ENCODE measurements around the gene SRI. TPM values are rescaled to one million over a fixed set of nuclear protein-coding genes. Genes with fewer than 3 reads are reported as not detected.

SRI gene
- total and polyA plus RNA-seq, 4 donors: 20.4 to 70.0 (median 39.6) TPM

DNA sequence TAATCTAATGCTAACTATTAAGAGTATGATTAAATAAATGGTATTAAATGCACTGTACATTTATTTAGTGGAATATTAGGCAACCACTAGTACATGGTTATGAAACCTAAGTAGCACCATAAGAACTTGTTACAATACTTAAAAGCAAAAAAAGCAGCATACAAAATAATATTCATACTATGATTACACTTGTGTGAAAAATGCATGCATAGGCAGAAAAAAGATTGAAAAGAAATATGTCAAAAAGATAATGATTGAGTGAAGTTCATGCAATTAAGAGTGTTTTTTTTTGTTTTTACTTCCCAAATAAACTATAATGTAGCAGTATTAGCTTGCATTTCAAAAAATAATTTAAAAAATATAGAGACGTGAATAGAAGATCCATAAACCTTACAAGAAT is 20.0 kb upstream of the SRI start:
- TF ChIP-seq RAD21 (IDR thresholded peaks at IDR 0.05): no peak
- no peak for TF ChIP-seq HNF4A (conservative IDR thresholded peaks at IDR 0.05)
- no peak for TF ChIP-seq FOXA2 (IDR thresholded peaks at IDR 0.05)
- TF ChIP-seq HNF4G (IDR thresholded peaks at IDR 0.05): no peak
- TF ChIP-seq RXRA (IDR thresholded peaks at IDR 0.05): no peak
- TF ChIP-seq, protein P1, sequence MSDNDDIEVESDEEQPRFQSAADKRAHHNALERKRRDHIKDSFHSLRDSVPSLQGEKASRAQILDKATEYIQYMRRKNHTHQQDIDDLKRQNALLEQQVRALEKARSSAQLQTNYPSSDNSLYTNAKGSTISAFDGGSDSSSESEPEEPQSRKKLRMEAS (IDR thresholded peaks at IDR 0.05): no peak
- TF ChIP-seq YY1 (IDR thresholded peaks at IDR 0.05): no peak
- TF ChIP-seq REST (IDR thresholded peaks at IDR 0.05): no peak
- TF ChIP-seq ZBTB33 (IDR thresholded peaks at IDR 0.05): no peak
- TF ChIP-seq GABPA (IDR thresholded peaks at IDR 0.05 in 1 of 2, conservative IDR thresholded peaks at IDR 0.05 in 1 of 2): no peak
- no peak for TF ChIP-seq SP1 (IDR thresholded peaks at IDR 0.05)
- no peak for TF ChIP-seq FOXA1 (IDR thresholded peaks at IDR 0.05)
- TF ChIP-seq, protein P2, sequence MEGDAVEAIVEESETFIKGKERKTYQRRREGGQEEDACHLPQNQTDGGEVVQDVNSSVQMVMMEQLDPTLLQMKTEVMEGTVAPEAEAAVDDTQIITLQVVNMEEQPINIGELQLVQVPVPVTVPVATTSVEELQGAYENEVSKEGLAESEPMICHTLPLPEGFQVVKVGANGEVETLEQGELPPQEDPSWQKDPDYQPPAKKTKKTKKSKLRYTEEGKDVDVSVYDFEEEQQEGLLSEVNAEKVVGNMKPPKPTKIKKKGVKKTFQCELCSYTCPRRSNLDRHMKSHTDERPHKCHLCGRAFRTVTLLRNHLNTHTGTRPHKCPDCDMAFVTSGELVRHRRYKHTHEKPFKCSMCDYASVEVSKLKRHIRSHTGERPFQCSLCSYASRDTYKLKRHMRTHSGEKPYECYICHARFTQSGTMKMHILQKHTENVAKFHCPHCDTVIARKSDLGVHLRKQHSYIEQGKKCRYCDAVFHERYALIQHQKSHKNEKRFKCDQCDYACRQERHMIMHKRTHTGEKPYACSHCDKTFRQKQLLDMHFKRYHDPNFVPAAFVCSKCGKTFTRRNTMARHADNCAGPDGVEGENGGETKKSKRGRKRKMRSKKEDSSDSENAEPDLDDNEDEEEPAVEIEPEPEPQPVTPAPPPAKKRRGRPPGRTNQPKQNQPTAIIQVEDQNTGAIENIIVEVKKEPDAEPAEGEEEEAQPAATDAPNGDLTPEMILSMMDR (IDR thresholded peaks at IDR 0.05; ENCODE audit: low read depth, low read length, missing input control): no peak
- no peak for TF ChIP-seq NR2F2 (IDR thresholded peaks at IDR 0.05)
- TF ChIP-seq, protein P3, sequence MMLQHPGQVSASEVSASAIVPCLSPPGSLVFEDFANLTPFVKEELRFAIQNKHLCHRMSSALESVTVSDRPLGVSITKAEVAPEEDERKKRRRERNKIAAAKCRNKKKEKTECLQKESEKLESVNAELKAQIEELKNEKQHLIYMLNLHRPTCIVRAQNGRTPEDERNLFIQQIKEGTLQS (IDR thresholded peaks at IDR 0.05): no peak
- no peak for TF ChIP-seq TAF1 (conservative IDR thresholded peaks at IDR 0.05)
- no peak for TF ChIP-seq EGR1 (IDR thresholded peaks at IDR 0.05; ENCODE audit: low read depth in 2 of 2)
- no peak for TF ChIP-seq JUND (IDR thresholded peaks at IDR 0.05)
- Histone ChIP-seq H3K4me3 (ENCODE audit: low read depth in 1 of 3, low read length in 3 of 3) (no peak overlapping the region), H3K27me3 (ENCODE audit: control insufficient read depth in 4 of 4, insufficient read depth in 4 of 4, low read length in 3 of 4) (no peaks in the 10 kb centered on the region), H3K9me3 (ENCODE audit: control insufficient read depth in 4 of 4, low read length in 3 of 4) (no peaks in the 10 kb centered on the region), H3K36me3 (ENCODE audit: control insufficient read depth in 4 of 4, insufficient read depth in 3 of 4, low read depth in 1 of 4, low read length in 3 of 4) (no peaks in the 10 kb centered on the region), H3K27ac (ENCODE audit: low read depth in 1 of 2, low read length in 2 of 2) (no peak overlapping the region), H3K9ac (ENCODE audit: low read depth in 1 of 2, low read length in 2 of 2) (no peak overlapping the region), H3K4me1 (ENCODE audit: control insufficient read depth in 4 of 4, insufficient read depth in 4 of 4, low read length in 3 of 4) (peaks cover 0 to 4% (median 2%) of the 10 kb centered on the region in 4 donors)
- WGBS: 94% methylated on average over 1 of the region's 1 CpG
- DNase-seq (ENCODE audit: low spot score): no peak
